GM19239 (cell line): ENCODE results near the gene SLC12A4.

ENCODE experiments used
- DNase-seq: peaks from one replicate; pipeline ENCODE4 v3.0.0; 2011; ENCODE audit warnings: low spot score; ENCODE audit not compliant: insufficient read length
- FAIRE-seq: peaks from 2 replicates; lab custom pipeline; 2011; peaks lifted over from hg19 to GRCh38; lab: Jason Lieb, UNC

Gene SLC12A4

DNA sequence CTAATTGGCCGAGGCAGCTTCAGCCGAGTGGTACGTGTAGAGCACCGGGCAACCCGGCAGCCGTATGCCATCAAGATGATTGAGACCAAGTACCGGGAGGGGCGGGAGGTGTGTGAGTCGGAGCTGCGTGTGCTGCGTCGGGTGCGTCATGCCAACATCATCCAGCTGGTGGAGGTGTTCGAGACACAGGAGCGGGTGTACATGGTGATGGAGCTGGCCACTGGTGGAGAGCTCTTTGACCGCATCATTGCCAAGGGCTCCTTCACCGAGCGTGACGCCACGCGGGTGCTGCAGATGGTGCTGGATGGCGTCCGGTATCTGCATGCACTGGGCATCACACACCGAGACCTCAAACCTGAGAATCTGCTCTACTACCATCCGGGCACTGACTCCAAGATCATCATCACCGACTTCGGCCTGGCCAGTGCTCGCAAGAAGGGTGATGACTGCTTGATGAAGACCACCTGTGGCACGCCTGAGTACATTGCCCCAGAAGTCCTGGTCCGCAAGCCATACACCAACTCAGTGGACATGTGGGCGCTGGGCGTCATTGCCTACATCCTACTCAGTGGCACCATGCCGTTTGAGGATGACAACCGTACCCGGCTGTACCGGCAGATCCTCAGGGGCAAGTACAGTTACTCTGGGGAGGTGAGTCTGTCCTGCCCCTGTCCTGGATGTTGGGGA lies 59.2 kb downstream of the SLC12A4 start:
- DNase-seq (no peak), FAIRE-seq (no peak)

DNA sequence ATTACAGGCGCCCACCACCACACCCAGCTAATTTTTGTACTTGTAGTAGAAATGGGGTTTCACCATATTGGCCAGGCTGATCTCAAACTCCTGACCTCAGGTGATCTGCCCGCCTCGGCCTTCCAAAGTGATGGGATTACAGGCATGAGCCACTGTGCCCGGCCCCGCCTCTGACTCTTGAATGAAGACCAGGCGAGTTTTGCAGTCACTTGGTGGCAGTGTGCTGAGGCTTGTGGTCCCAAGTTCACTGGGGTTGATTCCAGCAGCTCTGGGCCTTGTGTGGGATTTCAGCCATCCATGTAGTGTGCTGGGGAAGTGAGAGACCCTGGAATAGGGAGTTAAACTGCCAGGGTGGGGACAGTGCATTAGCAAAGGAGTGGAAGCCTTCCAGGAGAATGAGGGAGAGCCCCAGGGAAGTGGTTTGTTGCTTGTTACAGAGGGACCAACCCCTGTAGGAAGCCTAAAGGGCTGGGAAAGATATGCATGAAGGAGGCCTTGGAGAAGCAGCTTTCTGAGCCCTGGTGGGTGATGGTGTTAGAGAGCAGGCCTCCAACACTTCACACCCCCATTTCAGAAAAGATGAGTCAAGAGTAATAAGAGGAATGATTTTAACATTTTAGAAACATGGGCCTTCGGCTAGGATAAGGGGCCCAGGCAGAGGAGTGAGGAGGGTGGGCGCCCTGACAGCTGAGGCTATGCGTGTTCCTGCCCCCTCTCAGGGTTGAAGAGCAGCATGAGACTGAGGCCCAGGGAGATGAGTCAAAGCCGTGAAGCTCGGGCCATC lies 60.8 kb downstream of the SLC12A4 start:
- DNase-seq (no peak), FAIRE-seq (no peak)

DNA sequence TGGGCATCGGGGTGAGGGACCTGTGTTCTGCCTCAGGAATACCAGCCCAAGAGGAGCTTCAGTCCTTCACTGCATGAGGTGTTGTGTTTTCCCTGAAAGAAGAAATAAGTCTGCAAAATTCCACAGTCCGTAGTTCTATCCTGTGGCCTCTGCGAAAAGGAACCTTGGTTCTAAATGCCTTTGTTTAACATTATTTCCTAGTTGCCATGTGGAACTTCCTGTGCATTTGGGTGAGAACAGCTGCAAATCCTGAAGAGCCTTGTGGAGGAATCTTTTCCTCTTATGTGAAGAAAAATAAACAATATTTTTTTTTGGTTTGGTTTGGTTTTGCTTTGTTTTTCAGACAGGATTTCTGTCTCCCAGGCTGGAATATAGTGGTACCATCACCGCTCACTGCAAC lies 65.6 kb downstream of the SLC12A4 start:
- no peak for FAIRE-seq
- DNase-seq = no peak

DNA sequence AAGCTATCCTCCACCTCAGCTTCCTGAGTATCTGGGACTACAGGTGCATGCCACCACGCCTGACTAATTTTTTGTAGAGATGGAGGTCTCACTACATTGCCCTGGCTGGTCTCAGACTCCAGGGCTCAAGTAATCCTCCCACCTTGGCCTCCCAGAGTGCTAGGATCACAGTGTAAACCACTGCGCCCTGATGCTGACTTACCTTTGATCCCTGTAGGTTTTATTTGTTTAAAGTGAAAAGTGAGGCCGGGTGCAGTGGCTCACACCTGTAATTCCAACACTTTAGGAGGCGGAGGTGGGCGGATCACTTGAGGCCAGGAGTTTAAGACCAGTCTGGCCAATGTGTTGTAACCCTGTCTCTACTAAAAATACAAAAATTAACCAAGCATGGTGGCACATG lies 66.7 kb downstream of the SLC12A4 start:
- FAIRE-seq (no peak), DNase-seq (no peak)

DNA sequence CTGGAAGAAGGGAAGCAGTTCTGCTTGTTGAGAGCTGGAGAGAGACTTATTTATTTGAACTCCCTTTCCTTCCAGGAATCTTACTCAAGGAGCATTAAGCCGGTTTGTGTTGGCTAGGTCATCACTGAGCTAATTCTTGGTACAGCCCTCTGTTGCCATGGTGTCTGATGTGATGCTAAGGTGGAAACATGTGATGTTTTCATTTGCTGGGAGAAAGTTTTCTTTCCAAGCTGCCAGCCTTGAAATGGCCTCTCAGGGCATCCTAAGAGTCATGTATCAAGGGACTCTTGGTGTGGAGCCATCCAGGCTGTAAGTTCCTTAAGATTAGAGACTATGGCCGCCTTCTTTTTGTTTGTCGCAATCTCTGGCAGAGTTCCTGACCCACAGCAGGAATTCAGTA lies 71.2 kb downstream of the SLC12A4 start:
- FAIRE-seq (no peak), DNase-seq (no peak)

DNA sequence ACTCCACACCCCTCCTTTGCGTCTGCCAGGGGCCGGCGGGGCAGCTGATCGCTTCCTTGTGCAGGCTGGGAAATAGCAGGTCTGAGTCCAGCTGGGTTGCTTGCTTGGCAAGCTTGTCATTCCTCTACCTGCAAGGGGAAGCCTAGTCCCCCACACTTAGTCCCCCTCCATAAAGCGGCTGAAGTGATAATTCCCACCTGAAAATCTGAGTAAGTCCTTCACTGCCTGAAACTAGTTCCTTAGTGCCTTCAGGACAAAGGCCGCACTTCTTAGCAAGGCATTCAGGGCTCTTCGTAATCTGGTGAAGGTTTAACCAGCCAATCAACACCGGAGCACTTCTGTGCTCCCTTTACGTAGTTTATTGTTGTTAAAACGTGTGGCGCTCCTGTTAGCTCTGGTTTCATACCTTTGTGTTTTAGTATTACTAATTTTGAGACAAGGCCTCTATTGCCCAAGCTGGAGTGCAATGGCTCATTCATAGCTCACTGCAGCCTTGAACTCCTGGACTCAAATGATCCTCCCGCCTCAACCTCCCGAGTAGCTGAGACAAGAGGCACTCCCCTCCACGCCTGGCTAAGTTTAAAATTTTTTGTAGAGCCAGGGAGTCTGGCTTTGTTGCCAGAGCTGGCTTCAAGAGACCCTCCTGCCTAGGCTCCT lies 74.6 kb downstream of the SLC12A4 start:
- FAIRE-seq = no peak
- DNase-seq = no peak
